Parathyroid adenoma (tissue), 2 donors: ENCODE data around the gene WFDC6.

Source experiments
- H2AFZ ChIP-seq: fragments of 300-600 bp; sonication (generic); one replicate; pipeline ENCODE4 v1.7.0; 2017; ENCODE audit warnings: antibody characterized with exemption, mild to moderate bottlenecking
- H3K27ac ChIP-seq: fragments of 300-600 bp; sonication (generic); one replicate; pipeline ENCODE4 v1.7.0; 2017
- H3K27me3 ChIP-seq: fragments of 300-600 bp; sonication (generic); one replicate; pipeline ENCODE4 v1.7.0; 2017; ENCODE audit warnings: low read length; ENCODE audit not compliant: control insufficient read depth, insufficient read depth
- H3K36me3 ChIP-seq: fragments of 300-600 bp; sonication (generic); one replicate; pipeline ENCODE4 v1.7.0; 2017; ENCODE audit warnings: low read length; ENCODE audit not compliant: control insufficient read depth, insufficient read depth
- H3K4me1 ChIP-seq: fragments of 300-600 bp; sonication (generic); one replicate; pipeline ENCODE4 v1.7.0; 2017; ENCODE audit warnings: control low read depth
- H3K4me2 ChIP-seq: fragments of 300-600 bp; sonication (generic); one replicate; pipeline ENCODE4 v1.7.0; 2017; ENCODE audit warnings: low read length
- H3K4me3 ChIP-seq: fragments of 300-600 bp; sonication (generic); one replicate; pipeline ENCODE4 v1.7.0; 2017; ENCODE audit warnings: low read depth, low read length
- H3K79me2 ChIP-seq: fragments of 300-600 bp; sonication (generic); one replicate; pipeline ENCODE4 v1.7.0; 2017; ENCODE audit warnings: control low read depth
- H3K9ac ChIP-seq: fragments of 300-600 bp; sonication (generic); one replicate; pipeline ENCODE4 v1.7.0; 2017; ENCODE audit warnings: mild to moderate bottlenecking
- H3K9me3 ChIP-seq: fragments of 300-600 bp; sonication (generic); one replicate; pipeline ENCODE4 v1.7.0; 2017; ENCODE audit warnings: low read length; ENCODE audit not compliant: control insufficient read depth
- TF ChIP-seq, protein P1 (sequence below): fragments of 300-600 bp; sonication (generic); IDR thresholded peaks from one replicate; pipeline ENCODE4 v1.7.0; 2017; ENCODE audit warnings: antibody characterized with exemption, mild to moderate bottlenecking
- donor health status: primary hyperparathyroidism.

Gene WFDC6

DNA sequence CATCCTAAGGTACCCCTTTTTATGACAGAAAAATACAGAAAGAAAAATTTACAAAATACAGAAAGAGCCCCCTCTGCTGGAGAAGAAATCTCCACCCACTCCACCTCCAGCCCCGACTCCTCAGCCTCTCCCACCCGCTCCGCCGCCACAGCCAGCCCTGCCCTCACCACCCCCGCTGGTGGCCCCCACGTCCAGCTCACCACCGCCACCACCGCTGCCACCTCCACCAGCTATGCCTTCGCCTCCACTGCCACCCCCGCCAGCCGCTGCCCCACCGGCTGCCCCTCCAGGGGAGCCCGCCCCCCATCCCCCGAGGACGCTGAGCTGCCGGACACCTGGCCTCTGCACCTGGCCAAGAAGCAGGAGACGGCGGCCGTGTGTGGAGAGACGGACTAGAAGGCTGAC lies 52.0 kb downstream of the WFDC6 start:
- H3K4me1 ChIP-seq = no peaks in the 10 kb centered on the region
- no peaks in the 10 kb centered on the region for H3K9me3 ChIP-seq
- no peak overlapping the region for H3K4me2 ChIP-seq
- H3K79me2 ChIP-seq = no peaks in the 10 kb centered on the region
- no peaks in the 10 kb centered on the region for H3K36me3 ChIP-seq
- no peak overlapping the region for H3K4me3 ChIP-seq
- no peaks in the 10 kb centered on the region for H3K27me3 ChIP-seq
- H3K9ac ChIP-seq = no peak overlapping the region
- H2AFZ ChIP-seq = peak overlapping the region; percentile 38
- TF ChIP-seq, protein P1, sequence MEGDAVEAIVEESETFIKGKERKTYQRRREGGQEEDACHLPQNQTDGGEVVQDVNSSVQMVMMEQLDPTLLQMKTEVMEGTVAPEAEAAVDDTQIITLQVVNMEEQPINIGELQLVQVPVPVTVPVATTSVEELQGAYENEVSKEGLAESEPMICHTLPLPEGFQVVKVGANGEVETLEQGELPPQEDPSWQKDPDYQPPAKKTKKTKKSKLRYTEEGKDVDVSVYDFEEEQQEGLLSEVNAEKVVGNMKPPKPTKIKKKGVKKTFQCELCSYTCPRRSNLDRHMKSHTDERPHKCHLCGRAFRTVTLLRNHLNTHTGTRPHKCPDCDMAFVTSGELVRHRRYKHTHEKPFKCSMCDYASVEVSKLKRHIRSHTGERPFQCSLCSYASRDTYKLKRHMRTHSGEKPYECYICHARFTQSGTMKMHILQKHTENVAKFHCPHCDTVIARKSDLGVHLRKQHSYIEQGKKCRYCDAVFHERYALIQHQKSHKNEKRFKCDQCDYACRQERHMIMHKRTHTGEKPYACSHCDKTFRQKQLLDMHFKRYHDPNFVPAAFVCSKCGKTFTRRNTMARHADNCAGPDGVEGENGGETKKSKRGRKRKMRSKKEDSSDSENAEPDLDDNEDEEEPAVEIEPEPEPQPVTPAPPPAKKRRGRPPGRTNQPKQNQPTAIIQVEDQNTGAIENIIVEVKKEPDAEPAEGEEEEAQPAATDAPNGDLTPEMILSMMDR = peak; percentile 36
- H3K27ac ChIP-seq = no peak overlapping the region

DNA sequence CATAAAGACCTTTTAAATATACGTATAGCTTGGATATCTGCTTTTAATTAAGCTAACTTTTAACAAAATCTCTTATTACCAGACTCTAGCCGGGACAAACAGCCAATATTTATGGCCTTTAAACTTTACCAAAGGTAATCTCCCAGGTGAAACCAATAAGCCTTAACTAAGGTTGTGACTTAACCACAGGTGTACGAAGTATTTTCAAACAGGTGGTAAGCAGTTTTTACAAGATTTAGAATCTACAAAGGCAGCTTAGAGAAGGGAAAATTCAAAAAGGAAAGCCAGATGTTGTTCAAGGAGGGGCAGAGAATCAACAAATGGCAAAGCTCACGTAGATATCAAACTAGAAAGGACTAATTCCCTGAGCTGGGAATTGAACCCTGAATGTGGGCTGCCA lies 53.9 kb downstream of the WFDC6 start:
- Histone ChIP-seq H3K27ac (no peak overlapping the region), H3K4me1 (no peaks in the 10 kb centered on the region), H3K36me3 (no peaks in the 10 kb centered on the region), H3K9ac (no peak overlapping the region), H2AFZ (no peak overlapping the region), H3K9me3 (no peaks in the 10 kb centered on the region), H3K79me2 (no peaks in the 10 kb centered on the region), H3K4me2 (no peak overlapping the region), H3K27me3 (no peaks in the 10 kb centered on the region), H3K4me3 (no peak overlapping the region)
- TF ChIP-seq, protein P1 = no peak

DNA sequence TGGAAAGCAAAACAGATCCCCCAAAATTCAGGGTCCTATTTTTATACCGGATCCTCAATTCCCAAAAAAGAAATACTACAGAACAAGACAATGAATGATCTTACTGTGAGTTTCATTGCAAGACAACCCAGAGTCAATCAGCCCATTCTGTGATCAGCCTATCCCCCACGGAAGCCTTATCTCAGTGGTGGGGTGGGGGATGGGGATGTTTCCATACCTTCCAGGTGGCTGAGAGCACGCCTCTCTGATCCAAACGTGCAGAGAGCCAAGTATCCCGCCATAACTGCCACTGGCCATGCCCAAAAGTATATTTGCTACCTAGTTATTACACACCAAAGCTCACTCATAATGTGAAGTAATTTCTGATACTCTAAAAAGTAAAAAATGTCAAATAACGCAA lies 54.6 kb downstream of the WFDC6 start:
- Histone ChIP-seq H3K27me3 (no peaks in the 10 kb centered on the region), H3K79me2 (no peaks in the 10 kb centered on the region), H3K36me3 (no peaks in the 10 kb centered on the region), H3K27ac (no peak overlapping the region), H3K4me3 (no peak overlapping the region), H3K4me2 (no peak overlapping the region), H2AFZ (no peak overlapping the region), H3K9ac (no peak overlapping the region), H3K9me3 (no peaks in the 10 kb centered on the region), H3K4me1 (no peaks in the 10 kb centered on the region)
- TF ChIP-seq, protein P1 = no peak
